Keratinocyte (primary cell): Measurements from ENCODE around the gene PARD6G. TPM values are rescaled to one million over a fixed set of nuclear protein-coding genes. Genes with fewer than 3 reads are reported as not detected.

Source experiments
- DNase-seq: peaks from one replicate; pipeline ENCODE4 v3.0.0-alpha.2; 2011; ENCODE audit warnings: low read depth, missing footprints, low spot score
- FAIRE-seq: peaks from 2 replicates; lab custom pipeline; 2011; peaks lifted over from hg19 to GRCh38; lab: Jason Lieb, UNC
- H2AFZ ChIP-seq: 2 replicates; pipeline ENCODE4 v1.6.0; 2012; ENCODE audit warnings: low read length, control low read depth, inconsistent platforms; ENCODE audit not compliant: control insufficient read depth
- H3K27ac ChIP-seq: 2 replicates; pipeline ENCODE4 v1.5.1; 2011; ENCODE audit warnings: low read length; ENCODE audit not compliant: control insufficient read depth, insufficient read depth
- H3K27me3 ChIP-seq: 3 replicates; pipeline ENCODE4 v1.6.0; 2011; ENCODE audit warnings: low read length; ENCODE audit not compliant: control insufficient read depth, insufficient read depth; ENCODE audit errors: extremely low read depth
- H3K36me3 ChIP-seq, 2 experiments: 2 replicates in 1 of 2; 3 replicates in 1 of 2; pipeline ENCODE4 v1.5.1; 2011; ENCODE audit warnings: low read length in 2 of 2, mild to moderate bottlenecking in 1 of 2; ENCODE audit not compliant: control insufficient read depth in 2 of 2, insufficient read depth in 2 of 2; ENCODE audit errors: extremely low read depth in 1 of 2
- H3K4me1 ChIP-seq: 3 replicates; pipeline ENCODE4 v1.5.1; 2011; ENCODE audit warnings: low read length; ENCODE audit not compliant: control insufficient read depth, insufficient read depth; ENCODE audit errors: extremely low read depth
- H3K4me2 ChIP-seq: 3 replicates; pipeline ENCODE4 v1.6.0; 2011; ENCODE audit warnings: low read depth, low read length; ENCODE audit not compliant: control insufficient read depth, insufficient read depth; ENCODE audit errors: extremely low read depth
- H3K4me3 ChIP-seq, 3 experiments: fragments of 200-600 bp in 1 of 3; sonication (generic) in 1 of 3; 2 replicates in 2 of 3; 3 replicates in 1 of 3; pipeline ENCODE4 v1.5.1; 2011 to 2016; ENCODE audit warnings: low read length in 3 of 3, mild to moderate bottlenecking in 3 of 3, control low read depth in 2 of 3, inconsistent platforms in 1 of 3, low read depth in 1 of 3, mixed read lengths in 1 of 3, mixed run types in 1 of 3, moderate library complexity in 1 of 3; ENCODE audit not compliant: control insufficient read depth in 2 of 3, insufficient read depth in 2 of 3; ENCODE audit errors: extremely low read depth in 1 of 3
- H3K79me2 ChIP-seq: 2 replicates; pipeline ENCODE4 v1.6.0; 2012; ENCODE audit warnings: low read length; ENCODE audit not compliant: control insufficient read depth, insufficient read depth
- H3K9ac ChIP-seq: 3 replicates; pipeline ENCODE4 v1.6.0; 2011; ENCODE audit warnings: low read length; ENCODE audit not compliant: control insufficient read depth, insufficient read depth; ENCODE audit errors: extremely low read depth
- H3K9me1 ChIP-seq: 3 replicates; pipeline ENCODE4 v1.6.0; 2011; ENCODE audit warnings: low read length; ENCODE audit not compliant: control insufficient read depth, insufficient read depth; ENCODE audit errors: extremely low read depth
- H3K9me3 ChIP-seq: 2 replicates; pipeline ENCODE4 v1.5.1; 2012; ENCODE audit warnings: low read depth, low read length; ENCODE audit not compliant: control insufficient read depth
- H4K20me1 ChIP-seq: 3 replicates; pipeline ENCODE4 v1.6.0; 2011; ENCODE audit warnings: low read length; ENCODE audit not compliant: control insufficient read depth, insufficient read depth; ENCODE audit errors: extremely low read depth
- EZH2 ChIP-seq: IDR thresholded peaks from one replicate; pipeline ENCODE4 v1.6.1; 2012; ENCODE audit warnings: inconsistent platforms, mild to moderate bottlenecking, low read length, moderate library complexity
- dilution Hi-C: fragments of 300-500 bp; cut with MboI; formaldehyde crosslinking; loops from one replicate; pipeline ENCODE4 v1.7.0; 2020; ENCODE audit warnings: low sequenced_read_pairs; ENCODE audit not compliant: extremely low pct_ligation_motif_present
- polyA plus RNA-seq, 5 experiments: library from polyadenylated mRNA; depleted of rRNA in 3 of 5; stranded (reverse) in 3 of 5; stranded (forward) in 1 of 5; unstranded in 1 of 5; fragments of >200 nt; gene quantifications; 1 replicate in 1 of 5; 2 replicates in 3 of 5; 3 replicates in 1 of 5; pipeline versions ENCODE4 v1.2.1 to v1.2.3, GENCODE V29; 2011 to 2012; ENCODE audit warnings: missing spikeins in 2 of 5, low read depth in 1 of 5, low replicate concordance in 1 of 5
- TF ChIP-seq, protein P1 (sequence below), 3 experiments: IDR thresholded peaks in 1 of 3; conservative IDR thresholded peaks in 1 of 3; optimal IDR thresholded peaks in 1 of 3; 2 replicates in 2 of 3; 3 replicates in 1 of 3; pipeline versions ENCODE3 to v1.5.1; 2011; ENCODE audit warnings: low read length in 3 of 3, mild to moderate bottlenecking in 3 of 3, moderate library complexity in 2 of 3, control low read depth in 1 of 3, inconsistent platforms in 1 of 3; ENCODE audit not compliant: insufficient read depth in 2 of 3; ENCODE audit errors: extremely low read depth in 1 of 3

PARD6G gene
- polyA plus RNA-seq, 1 donor (not counting 4 experiments of a cell fraction or from before 2014, with no cell fraction given) = 21.3 TPM

DNA sequence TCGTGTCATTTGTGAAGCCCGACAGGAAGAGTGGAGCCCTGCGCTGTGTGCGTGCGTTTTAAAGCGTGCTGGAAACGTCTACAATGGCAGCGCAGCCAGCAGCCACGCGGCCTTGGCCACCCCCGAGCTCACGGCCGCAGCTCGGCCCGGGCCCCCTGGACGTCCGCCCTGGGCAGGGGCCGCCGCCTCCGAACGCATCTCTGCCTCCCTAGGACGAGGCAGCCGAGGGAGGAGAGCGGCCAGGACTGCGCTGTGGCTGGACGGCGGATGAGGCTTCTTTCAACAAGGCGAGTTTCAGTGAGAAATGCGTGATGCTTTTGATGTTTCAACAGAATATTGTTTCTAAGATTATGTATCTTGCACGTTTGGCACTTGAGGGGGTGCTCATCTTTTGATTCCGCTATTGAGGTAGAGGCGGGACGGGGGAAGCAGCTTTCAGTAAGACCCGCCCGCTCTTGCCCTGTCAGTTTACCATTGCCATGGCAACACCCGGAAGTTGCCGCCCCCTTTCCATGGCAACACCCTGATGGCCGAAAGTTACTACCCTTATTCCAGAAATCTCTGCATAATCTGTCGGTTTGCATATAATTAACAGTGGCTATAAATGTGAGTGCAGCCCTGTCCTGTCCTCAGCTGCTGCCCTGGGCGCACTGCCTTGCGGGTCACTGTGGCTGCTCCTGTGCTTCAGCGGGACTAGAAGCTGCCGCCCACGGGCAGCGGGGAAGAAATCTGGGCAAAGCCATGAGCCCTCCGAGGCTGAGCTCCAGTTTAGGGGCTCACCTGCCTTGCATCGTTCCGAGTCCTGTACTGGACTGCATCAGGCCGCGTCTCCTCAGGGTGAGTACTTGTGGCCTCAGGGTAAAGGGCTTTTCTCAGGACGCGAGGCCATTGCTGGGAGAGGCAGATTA, 99.6 kb downstream of the PARD6G start:
- no peaks in the 10 kb centered on the region for H3K27me3 ChIP-seq
- peak overlapping the region; percentile 15 for H3K9ac ChIP-seq
- TF ChIP-seq, protein P1, sequence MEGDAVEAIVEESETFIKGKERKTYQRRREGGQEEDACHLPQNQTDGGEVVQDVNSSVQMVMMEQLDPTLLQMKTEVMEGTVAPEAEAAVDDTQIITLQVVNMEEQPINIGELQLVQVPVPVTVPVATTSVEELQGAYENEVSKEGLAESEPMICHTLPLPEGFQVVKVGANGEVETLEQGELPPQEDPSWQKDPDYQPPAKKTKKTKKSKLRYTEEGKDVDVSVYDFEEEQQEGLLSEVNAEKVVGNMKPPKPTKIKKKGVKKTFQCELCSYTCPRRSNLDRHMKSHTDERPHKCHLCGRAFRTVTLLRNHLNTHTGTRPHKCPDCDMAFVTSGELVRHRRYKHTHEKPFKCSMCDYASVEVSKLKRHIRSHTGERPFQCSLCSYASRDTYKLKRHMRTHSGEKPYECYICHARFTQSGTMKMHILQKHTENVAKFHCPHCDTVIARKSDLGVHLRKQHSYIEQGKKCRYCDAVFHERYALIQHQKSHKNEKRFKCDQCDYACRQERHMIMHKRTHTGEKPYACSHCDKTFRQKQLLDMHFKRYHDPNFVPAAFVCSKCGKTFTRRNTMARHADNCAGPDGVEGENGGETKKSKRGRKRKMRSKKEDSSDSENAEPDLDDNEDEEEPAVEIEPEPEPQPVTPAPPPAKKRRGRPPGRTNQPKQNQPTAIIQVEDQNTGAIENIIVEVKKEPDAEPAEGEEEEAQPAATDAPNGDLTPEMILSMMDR (optimal IDR thresholded peaks at IDR 0.05 in 1 of 3, IDR thresholded peaks at IDR 0.05 in 1 of 3, conservative IDR thresholded peaks at IDR 0.05 in 1 of 3; ENCODE audit: extremely low read depth in 1 of 3, insufficient read depth in 2 of 3, low read length in 3 of 3) = no peak
- no peak for TF ChIP-seq EZH2
- dilution Hi-C loops = no loop called here
- peaks cover 13% of the 10 kb centered on the region for H3K4me1 ChIP-seq
- peak overlapping the region; percentile 47 for H2AFZ ChIP-seq
- no peaks in the 10 kb centered on the region for H3K79me2 ChIP-seq
- FAIRE-seq (peak; percentile 49), DNase-seq (no peak)
- H3K9me1 ChIP-seq = peaks cover 2% of the 10 kb centered on the region
- H3K4me3 ChIP-seq = peak overlapping the region; percentile 39 to 58 (median 56)
- H4K20me1 ChIP-seq = no peaks in the 10 kb centered on the region
- peaks cover 3 to 12% of the 10 kb centered on the region in 2 experiments for H3K36me3 ChIP-seq
- H3K4me2 ChIP-seq = peak overlapping the region; percentile 77
- no peaks in the 10 kb centered on the region for H3K9me3 ChIP-seq
- peak overlapping the region; percentile 33 for H3K27ac ChIP-seq

DNA sequence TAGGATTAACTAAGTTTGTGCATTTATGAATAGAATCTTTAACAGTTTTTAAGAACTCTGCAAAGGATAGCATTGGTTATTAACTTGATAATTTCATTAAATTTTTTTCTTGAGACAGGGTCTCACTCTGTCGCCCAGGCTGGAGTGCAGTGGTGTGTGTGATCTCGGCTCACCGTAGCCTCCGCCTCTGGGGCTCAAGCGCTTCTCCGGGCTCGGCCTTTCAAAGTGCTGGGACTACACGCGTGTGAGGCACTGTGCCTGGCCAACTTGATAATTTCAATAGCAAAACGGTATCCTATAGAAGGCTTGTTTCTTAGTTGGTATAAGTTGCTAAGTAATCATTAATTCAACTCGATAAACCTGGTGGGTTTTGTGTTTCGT, 100.3 kb downstream of the PARD6G start:
- Histone ChIP-seq H3K4me2 (peak overlapping the region; percentile 77), H3K4me3 (peak overlapping the region in 2 of 3 experiments; percentile 56 to 58), H3K9me1 (peaks cover 2% of the 10 kb centered on the region), H3K4me1 (peaks cover 13% of the 10 kb centered on the region), H3K27ac (no peak overlapping the region), H3K36me3 (peaks cover 3 to 12% of the 10 kb centered on the region in 2 experiments), H3K9ac (peak overlapping the region; percentile 15), H3K27me3 (no peaks in the 10 kb centered on the region), H2AFZ (no peak overlapping the region), H3K9me3 (no peaks in the 10 kb centered on the region), H4K20me1 (no peaks in the 10 kb centered on the region), H3K79me2 (no peaks in the 10 kb centered on the region)
- DNase-seq (no peak), FAIRE-seq (no peak)
- TF ChIP-seq, protein P1 (optimal IDR thresholded peaks at IDR 0.05 in 1 of 3, IDR thresholded peaks at IDR 0.05 in 1 of 3, conservative IDR thresholded peaks at IDR 0.05 in 1 of 3; ENCODE audit: extremely low read depth in 1 of 3, insufficient read depth in 2 of 3, low read length in 3 of 3) = no peak
- TF ChIP-seq EZH2 = no peak
- dilution Hi-C loops = no loop called here
